ENCODE data around the gene THSD4. TPM values are rescaled to one million over a fixed set of nuclear protein-coding genes. Genes with fewer than 3 reads are reported as not detected.
"Not testable (repeated sequence)": the region's sequence is repeated elsewhere in the genome, so short reads cannot be mapped to it uniquely, and the experiment has no call there.

THSD4 gene
- total RNA-seq, 1 donor from 2014 or later: 2.5 TPM

DNA sequence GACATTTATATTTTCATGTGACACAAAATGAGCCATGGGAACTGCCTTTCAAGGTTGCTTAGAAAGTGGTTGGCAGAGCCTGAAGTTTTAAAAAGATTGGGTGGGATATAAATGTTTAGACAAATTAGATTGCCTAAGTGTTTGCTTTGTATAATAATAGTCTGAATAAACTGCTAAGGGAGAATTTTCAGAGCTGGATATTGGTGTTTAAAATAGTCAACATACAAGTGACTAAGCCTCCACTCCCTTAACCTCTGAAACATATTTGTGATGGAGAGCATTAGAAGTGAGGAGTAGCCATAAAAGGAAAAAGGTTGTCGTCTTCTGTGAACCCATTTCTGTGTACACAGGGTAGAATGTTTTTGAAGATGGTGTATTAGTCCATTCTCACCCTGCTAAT lies 201.6 kb downstream of the THSD4 start:
- Histone ChIP-seq H3K4me2 (ENCODE audit: low read length) (no peak overlapping the region), H3K9ac (ENCODE audit: low read length) (no peak overlapping the region), H3K36me3 (ENCODE audit: insufficient read depth, low read length) (no peaks in the 10 kb centered on the region), H3K4me3 (ENCODE audit: insufficient read depth, low read depth, low read length) (no peak overlapping the region), H3K9me3 (ENCODE audit: insufficient read depth, low read depth, low read length) (no peaks in the 10 kb centered on the region), H2AFZ (ENCODE audit: low read depth, low read length) (no peak overlapping the region), H3K79me2 (ENCODE audit: insufficient read depth, low read length) (no peaks in the 10 kb centered on the region), H3K4me1 (ENCODE audit: insufficient read depth, low read length) (peaks cover 20% of the 10 kb centered on the region), H3K27me3 (ENCODE audit: insufficient read depth, low read length) (no peaks in the 10 kb centered on the region), H3K27ac (ENCODE audit: low read depth, low read length) (no peak overlapping the region), H4K20me1 (ENCODE audit: insufficient read depth, low read length) (no peaks in the 10 kb centered on the region)
- H3K27me3 Mint-ChIP-seq (ENCODE audit: low read depth, unreplicated experiment): peaks cover under 1% of the 10 kb centered on the region
- FAIRE-seq: no peak
- H3K27ac Mint-ChIP-seq (ENCODE audit: unreplicated experiment): no peak overlapping the region
- DNase-seq (ENCODE audit: low read depth): no peak
- H3K9me3 Mint-ChIP-seq (ENCODE audit: unreplicated experiment): peaks cover 12% of the 10 kb centered on the region
- no peak overlapping the region for H3K4me3 Mint-ChIP-seq (ENCODE audit: unreplicated experiment)
- no peaks in the 10 kb centered on the region for H3K4me1 Mint-ChIP-seq (ENCODE audit: low read depth, unreplicated experiment)
- H3K36me3 Mint-ChIP-seq (ENCODE audit: low read depth, unreplicated experiment): peaks cover 3% of the 10 kb centered on the region
- TF ChIP-seq CTCF (IDR thresholded peaks at IDR 0.05; ENCODE audit: insufficient read depth, low read depth, low read length) (no peak), EZH2 (IDR thresholded peaks at IDR 0.05; ENCODE audit: insufficient read depth, low read length) (no peak)

DNA sequence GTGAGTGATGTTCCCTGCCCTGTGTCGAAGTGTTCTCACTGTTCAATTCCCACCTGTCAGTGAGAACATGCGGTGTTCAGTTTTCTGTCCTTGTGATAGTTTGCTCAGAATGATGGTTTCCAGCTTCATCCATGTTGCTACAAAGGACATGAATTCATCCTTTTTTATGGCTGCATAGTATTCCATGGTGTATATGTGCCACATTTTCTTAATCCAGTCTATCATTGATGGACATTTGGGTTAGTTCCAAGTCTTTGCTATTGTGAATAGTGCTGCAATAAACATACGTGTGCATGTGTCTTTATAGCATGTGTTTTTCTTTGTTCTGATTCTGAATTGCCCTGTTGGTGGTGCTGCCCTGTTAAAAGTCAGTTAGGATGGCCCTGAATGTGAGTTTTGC lies 204.2 kb downstream of the THSD4 start:
- not testable (repeated sequence) for H3K4me1 ChIP-seq (ENCODE audit: insufficient read depth, low read length); H3K27ac Mint-ChIP-seq (ENCODE audit: unreplicated experiment); H3K27me3 Mint-ChIP-seq (ENCODE audit: low read depth, unreplicated experiment); H3K9me3 ChIP-seq (ENCODE audit: insufficient read depth, low read depth, low read length); H3K4me3 ChIP-seq (ENCODE audit: insufficient read depth, low read depth, low read length); FAIRE-seq; H3K36me3 Mint-ChIP-seq (ENCODE audit: low read depth, unreplicated experiment); H2AFZ ChIP-seq (ENCODE audit: low read depth, low read length); H3K9ac ChIP-seq (ENCODE audit: low read length); H3K4me3 Mint-ChIP-seq (ENCODE audit: unreplicated experiment); H3K4me2 ChIP-seq (ENCODE audit: low read length); DNase-seq (ENCODE audit: low read depth); H3K27ac ChIP-seq (ENCODE audit: low read depth, low read length); H3K27me3 ChIP-seq (ENCODE audit: insufficient read depth, low read length); H4K20me1 ChIP-seq (ENCODE audit: insufficient read depth, low read length); H3K36me3 ChIP-seq (ENCODE audit: insufficient read depth, low read length); H3K9me3 Mint-ChIP-seq (ENCODE audit: unreplicated experiment); H3K4me1 Mint-ChIP-seq (ENCODE audit: low read depth, unreplicated experiment); H3K79me2 ChIP-seq (ENCODE audit: insufficient read depth, low read length)

DNA sequence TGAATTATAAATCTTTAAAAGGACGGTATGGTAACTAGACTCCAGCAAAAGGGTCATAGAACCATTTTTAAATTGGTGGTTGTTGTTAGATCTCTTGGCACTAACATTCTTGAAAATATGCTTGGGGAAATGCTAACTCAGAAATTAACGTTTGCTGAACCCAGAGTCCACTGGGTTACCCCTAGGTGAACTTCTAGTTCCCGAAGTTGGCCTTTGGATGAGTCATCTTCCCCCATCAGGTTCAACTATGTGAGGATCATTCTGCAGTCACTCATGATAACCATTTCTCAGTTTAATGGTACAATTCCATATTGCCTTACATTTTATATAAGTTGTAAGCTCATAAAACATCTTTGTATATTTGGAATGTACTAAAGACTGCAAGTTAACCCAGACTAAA lies 204.7 kb downstream of the THSD4 start:
- no peak overlapping the region for H3K9ac ChIP-seq (ENCODE audit: low read length)
- TF ChIP-seq EZH2 (IDR thresholded peaks at IDR 0.05; ENCODE audit: insufficient read depth, low read length) (no peak), CTCF (IDR thresholded peaks at IDR 0.05; ENCODE audit: insufficient read depth, low read depth, low read length) (no peak)
- no peaks in the 10 kb centered on the region for H3K9me3 ChIP-seq (ENCODE audit: insufficient read depth, low read depth, low read length)
- H4K20me1 ChIP-seq (ENCODE audit: insufficient read depth, low read length): no peaks in the 10 kb centered on the region
- no peak overlapping the region for H3K4me2 ChIP-seq (ENCODE audit: low read length)
- H3K27ac Mint-ChIP-seq (ENCODE audit: unreplicated experiment): no peak overlapping the region
- no peak overlapping the region for H2AFZ ChIP-seq (ENCODE audit: low read depth, low read length)
- H3K27ac ChIP-seq (ENCODE audit: low read depth, low read length): no peak overlapping the region
- peaks cover 4% of the 10 kb centered on the region for H3K4me1 ChIP-seq (ENCODE audit: insufficient read depth, low read length)
- peaks cover 5% of the 10 kb centered on the region for H3K9me3 Mint-ChIP-seq (ENCODE audit: unreplicated experiment)
- H3K27me3 Mint-ChIP-seq (ENCODE audit: low read depth, unreplicated experiment): no peaks in the 10 kb centered on the region
- H3K79me2 ChIP-seq (ENCODE audit: insufficient read depth, low read length): no peaks in the 10 kb centered on the region
- no peak overlapping the region for H3K4me3 Mint-ChIP-seq (ENCODE audit: unreplicated experiment)
- no peak for DNase-seq (ENCODE audit: low read depth)
- H3K4me1 Mint-ChIP-seq (ENCODE audit: low read depth, unreplicated experiment): no peaks in the 10 kb centered on the region
- no peak for FAIRE-seq
- peaks cover 3% of the 10 kb centered on the region for H3K36me3 Mint-ChIP-seq (ENCODE audit: low read depth, unreplicated experiment)
- no peaks in the 10 kb centered on the region for H3K36me3 ChIP-seq (ENCODE audit: insufficient read depth, low read length)
- no peaks in the 10 kb centered on the region for H3K27me3 ChIP-seq (ENCODE audit: insufficient read depth, low read length)
- no peak overlapping the region for H3K4me3 ChIP-seq (ENCODE audit: insufficient read depth, low read depth, low read length)
